Measurements from ENCODE around the gene TRIM65.
"Not testable (repeated sequence)": the region's sequence is repeated elsewhere in the genome, so short reads cannot be mapped to it uniquely, and the experiment has no call there.

GRCh38 chr17:75868730-75869281 lies 27.9 kb downstream of the TRIM65 start:
- not testable (repeated sequence) for TF ChIP-seq TAF1 (IDR thresholded peaks at IDR 0.05; ENCODE audit: low read depth); MXI1 (conservative IDR thresholded peaks at IDR 0.05; ENCODE audit: poor library complexity, severe bottlenecking); POLR2AphosphoS5 (IDR thresholded peaks at IDR 0.05); CTCF (IDR thresholded peaks at IDR 0.05; ENCODE audit: poor library complexity, severe bottlenecking); EP300 (conservative IDR thresholded peaks at IDR 0.05; ENCODE audit: poor library complexity, severe bottlenecking); RAD21 (conservative IDR thresholded peaks at IDR 0.05); REST (IDR thresholded peaks at IDR 0.05; ENCODE audit: borderline replicate concordance); EZH2 (IDR thresholded peaks at IDR 0.05; ENCODE audit: borderline replicate concordance, insufficient read depth, low read length, poor library complexity, severe bottlenecking); SMC3 (conservative IDR thresholded peaks at IDR 0.05; ENCODE audit: poor library complexity)

Measured in neural cell (in vitro differentiated cells).